DND-41 (cell line): ENCODE results near the gene FAM83G.

Experiments used
- ATAC-seq: fragments of 200-7000 bp; cut with Tn5 transposase; 3 replicates; pipeline ENCODE4 v1.9.1; 2021; ENCODE audit warnings: low read depth; ENCODE audit not compliant: insufficient read depth
- DNase-seq: peaks from one replicate; pipeline ENCODE4 v3.0.0-alpha.2; 2020
- H2AFZ ChIP-seq: 2 replicates; pipeline ENCODE4 v1.6.0; 2012; ENCODE audit warnings: low read depth, low read length
- H3K27ac ChIP-seq: 2 replicates; pipeline ENCODE4 v1.5.1; 2012; ENCODE audit warnings: low read length, inconsistent platforms
- H3K27me3 ChIP-seq: fragments of 200-600 bp; sonication (generic); 2 replicates; pipeline ENCODE4 v1.6.0; 2012; ENCODE audit warnings: low read length, mild to moderate bottlenecking, inconsistent platforms; ENCODE audit not compliant: insufficient read depth, poor library complexity
- H3K36me3 ChIP-seq: 2 replicates; pipeline ENCODE4 v1.5.1; 2012; ENCODE audit warnings: low read length, inconsistent platforms; ENCODE audit not compliant: insufficient read depth
- H3K4me1 ChIP-seq: 2 replicates; pipeline ENCODE4 v1.5.1; 2012; ENCODE audit warnings: mild to moderate bottlenecking, low read length; ENCODE audit not compliant: insufficient read depth
- H3K4me2 ChIP-seq: 2 replicates; pipeline ENCODE4 v1.6.0; 2012; ENCODE audit warnings: mild to moderate bottlenecking, moderate library complexity, low read length, inconsistent platforms; ENCODE audit not compliant: insufficient read depth
- H3K4me3 ChIP-seq, 2 experiments: fragments of 200-600 bp in 1 of 2; shearing (Covaris generic) in 1 of 2; 2 replicates each; pipeline ENCODE4 v1.5.1; 2012 to 2016; ENCODE audit warnings: inconsistent platforms in 2 of 2, low read length in 2 of 2, mild to moderate bottlenecking in 2 of 2, low read depth in 1 of 2, moderate library complexity in 1 of 2
- H3K79me2 ChIP-seq: 2 replicates; pipeline ENCODE4 v1.6.0; 2012; ENCODE audit warnings: low read length, inconsistent platforms; ENCODE audit not compliant: insufficient read depth
- H3K9ac ChIP-seq: 2 replicates; pipeline ENCODE4 v1.6.0; 2012; ENCODE audit warnings: low read depth, mild to moderate bottlenecking, inconsistent platforms, low read length, moderate library complexity
- H3K9me3 ChIP-seq: 2 replicates; pipeline ENCODE4 v1.5.1; 2012; ENCODE audit warnings: low read length, moderate library complexity, mild to moderate bottlenecking, inconsistent platforms; ENCODE audit not compliant: insufficient read depth, severe bottlenecking
- H4K20me1 ChIP-seq: 2 replicates; pipeline ENCODE4 v1.6.0; 2012; ENCODE audit warnings: low read length; ENCODE audit not compliant: insufficient read depth
- CTCF ChIP-seq: IDR thresholded peaks from 2 replicates; pipeline ENCODE4 v1.5.1; 2012; ENCODE audit warnings: borderline replicate concordance, low read length, moderate library complexity, mild to moderate bottlenecking; ENCODE audit not compliant: poor library complexity, severe bottlenecking; ENCODE audit errors: extremely low read depth
- EZH2 ChIP-seq: IDR thresholded peaks from 3 replicates; pipeline ENCODE4 v1.6.1; 2012; ENCODE audit warnings: borderline replicate concordance, low read depth, mild to moderate bottlenecking, moderate library complexity, low read length, inconsistent platforms; ENCODE audit not compliant: severe bottlenecking

FAM83G gene

GRCh38 chr17:18965530-18966236 is 38.9 kb downstream of the FAM83G start:
- Histone ChIP-seq H3K4me2 (no peak overlapping the region), H2AFZ (no peak overlapping the region), H3K9me3 (no peaks in the 10 kb centered on the region), H3K27me3 (no peaks in the 10 kb centered on the region), H3K4me1 (no peaks in the 10 kb centered on the region), H3K36me3 (no peaks in the 10 kb centered on the region), H3K27ac (no peak overlapping the region), H3K79me2 (no peaks in the 10 kb centered on the region), H4K20me1 (peaks cover 8% of the 10 kb centered on the region), H3K9ac (no peak overlapping the region), H3K4me3 (no peak overlapping the region)
- DNase-seq (no peak), ATAC-seq (no peak)
- no peak for TF ChIP-seq CTCF
- TF ChIP-seq EZH2: no peak

GRCh38 chr17:18964550-18964949 is 40.0 kb downstream of the FAM83G start:
- DNase-seq (no peak), ATAC-seq (no peak)
- Histone ChIP-seq H3K9me3 (no peaks in the 10 kb centered on the region), H2AFZ (no peak overlapping the region), H3K4me2 (no peak overlapping the region), H3K27ac (no peak overlapping the region), H3K27me3 (no peaks in the 10 kb centered on the region), H3K9ac (no peak overlapping the region), H4K20me1 (peaks cover 18% of the 10 kb centered on the region), H3K4me3 (no peak overlapping the region), H3K4me1 (no peaks in the 10 kb centered on the region), H3K79me2 (no peaks in the 10 kb centered on the region), H3K36me3 (no peaks in the 10 kb centered on the region)
- no peak for TF ChIP-seq EZH2
- no peak for TF ChIP-seq CTCF

GRCh38 chr17:18964018-18964351 is 40.6 kb downstream of the FAM83G start:
- no peaks in the 10 kb centered on the region for H3K27me3 ChIP-seq
- H3K79me2 ChIP-seq: no peaks in the 10 kb centered on the region
- H3K9ac ChIP-seq: no peak overlapping the region

More at GRCh38 chr17:18964018-18964351, 40.6 kb downstream of the FAM83G start:
- H3K36me3 ChIP-seq: no peaks in the 10 kb centered on the region
- ATAC-seq (no peak), DNase-seq (no peak)
- TF ChIP-seq CTCF: no peak
- no peak for TF ChIP-seq EZH2
- peaks cover 18% of the 10 kb centered on the region for H4K20me1 ChIP-seq
- no peak overlapping the region for H2AFZ ChIP-seq
- H3K27ac ChIP-seq: no peak overlapping the region
- no peaks in the 10 kb centered on the region for H3K4me1 ChIP-seq
- no peaks in the 10 kb centered on the region for H3K9me3 ChIP-seq
- no peak overlapping the region for H3K4me3 ChIP-seq
- no peak overlapping the region for H3K4me2 ChIP-seq
